LoVo (cell line): Measurements from ENCODE around the gene METAP1D.
"Not testable (repeated sequence)": the region's sequence is repeated elsewhere in the genome, so short reads cannot be mapped to it uniquely, and the experiment has no call there.

Experiments
- DNase-seq: peaks from one replicate; pipeline ENCODE4 v3.0.0-alpha.2; 2016; ENCODE audit warnings: low spot score

The METAP1D gene

GRCh38 chr2:172048508-172049503 is 49.1 kb downstream of the METAP1D start:
- DNase-seq = no peak

- no peak for DNase-seq
Observed at GRCh38 chr2:172049567-172050120, 49.9 kb downstream of the METAP1D start.

DNA sequence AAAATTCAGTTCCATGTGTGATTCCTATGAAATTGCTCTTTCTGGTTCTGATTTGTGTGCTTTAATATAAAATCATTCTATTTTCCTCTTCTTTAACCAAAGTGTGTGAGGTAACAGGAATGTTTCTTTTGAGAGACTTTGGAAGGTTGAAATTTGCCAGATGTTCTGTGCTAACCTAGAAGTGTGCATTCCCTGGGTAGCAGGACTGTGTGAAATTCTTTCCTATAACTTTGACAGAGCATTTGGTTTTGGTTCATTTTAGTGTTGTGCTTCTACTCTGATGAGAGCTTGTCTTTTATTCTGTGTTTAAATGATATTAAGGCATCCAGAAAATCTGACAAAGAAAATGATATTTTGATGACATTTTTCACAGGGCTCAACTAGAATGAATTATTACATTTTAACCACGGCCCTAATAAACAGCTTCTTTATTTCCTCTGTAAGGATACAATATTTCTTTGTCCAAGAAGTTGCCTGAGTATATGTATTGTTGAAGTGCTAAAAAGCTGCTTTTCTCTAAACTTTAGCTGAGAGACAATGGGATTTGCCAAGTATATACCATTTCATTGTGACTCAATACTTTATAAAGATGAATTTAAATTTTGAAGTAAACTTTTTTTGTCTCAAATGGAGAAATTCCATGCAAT is 50.8 kb downstream of the METAP1D start:
- DNase-seq = no peak

DNA sequence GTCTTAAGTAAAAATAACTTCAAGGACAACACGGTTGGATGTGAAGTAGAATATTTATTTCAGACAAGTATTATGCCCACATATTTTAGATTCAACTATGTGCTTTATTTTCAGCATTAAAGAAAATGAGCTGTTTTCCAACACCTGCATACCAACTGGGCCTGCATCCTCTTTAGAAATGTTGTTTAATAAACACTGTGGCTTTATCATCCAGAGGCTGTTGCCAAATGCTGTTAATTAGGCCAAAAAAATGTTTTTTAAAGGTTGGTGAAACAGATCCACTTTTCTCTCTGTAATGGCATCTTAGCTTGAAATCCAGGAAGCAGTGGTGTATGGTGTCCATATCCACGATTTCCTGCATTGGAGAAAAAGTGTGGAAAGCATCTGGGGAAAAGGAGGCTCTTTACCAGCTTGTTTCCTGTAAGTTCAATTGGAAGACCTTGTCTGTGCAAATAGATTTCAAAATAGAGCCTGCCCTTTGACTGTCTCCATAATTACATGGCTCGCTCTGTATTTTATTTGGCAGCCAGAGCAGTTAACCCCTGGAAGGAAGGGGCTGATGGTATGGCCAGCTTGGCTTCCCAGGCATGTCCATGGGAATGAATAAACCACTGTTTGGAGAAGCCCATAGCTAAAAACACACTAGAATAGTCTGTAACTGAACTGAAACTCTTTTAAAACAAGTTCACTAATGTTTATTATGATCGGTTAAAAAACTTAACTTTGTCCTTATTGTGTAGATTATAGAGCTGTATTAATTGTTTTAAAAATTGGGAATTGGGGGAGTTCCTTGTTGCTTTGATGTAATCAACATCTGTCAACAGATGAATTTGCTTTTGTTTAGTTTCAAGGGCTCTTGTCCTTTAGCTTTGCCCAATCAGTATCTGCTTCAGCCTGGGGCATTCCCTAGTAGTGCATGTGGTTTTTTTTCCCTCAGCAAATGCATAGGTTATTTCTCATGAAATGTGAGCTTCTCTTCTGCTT is 52.5 kb downstream of the METAP1D start:
- no peak for DNase-seq

DNA sequence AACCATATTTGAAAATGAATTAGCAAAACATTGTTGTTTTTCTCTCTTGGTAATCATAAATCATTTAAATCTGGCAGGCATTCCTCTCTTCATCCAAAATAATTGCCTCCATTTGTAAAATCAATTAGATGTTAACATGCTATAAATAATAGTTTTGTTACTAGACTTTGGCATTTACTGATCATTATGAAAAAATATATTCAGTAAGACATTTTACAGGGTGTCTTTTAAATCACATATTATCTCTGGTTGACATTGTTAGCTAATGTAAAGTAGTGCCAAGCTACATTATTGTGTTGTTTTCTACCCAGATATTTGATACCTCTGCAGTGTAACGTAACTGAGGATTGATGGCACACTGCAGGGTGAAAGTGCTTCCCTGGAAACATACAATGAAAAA is 53.7 kb downstream of the METAP1D start:
- DNase-seq = no peak

GRCh38 chr2:172056293-172056692 is 56.5 kb downstream of the METAP1D start:
- DNase-seq = no peak

GRCh38 chr2:172058660-172059059 is 58.9 kb downstream of the METAP1D start:
- DNase-seq = no peak

DNA sequence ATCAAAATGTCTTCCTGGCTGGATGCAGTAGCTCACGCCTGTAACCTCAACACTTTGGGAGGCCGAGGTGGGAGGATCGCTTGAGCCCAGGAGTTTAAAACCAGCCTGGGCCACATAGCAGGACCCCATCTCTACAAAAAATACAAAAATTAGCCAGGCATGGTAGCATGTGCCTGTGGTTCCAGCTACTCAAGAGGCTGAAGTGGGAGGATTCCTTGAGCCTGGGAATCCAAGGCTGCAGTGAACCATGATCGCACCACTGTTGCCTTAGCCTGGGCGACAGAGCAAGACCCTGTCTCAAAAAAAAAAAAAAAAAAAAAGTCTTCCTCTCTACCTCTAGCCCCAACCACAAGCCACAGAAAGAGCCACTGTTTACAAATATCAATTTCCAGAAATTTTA is 60.4 kb downstream of the METAP1D start:
- not testable (repeated sequence) for DNase-seq

- DNase-seq = no peak
Observed at GRCh38 chr2:172062402-172063004, 62.8 kb downstream of the METAP1D start.

DNA sequence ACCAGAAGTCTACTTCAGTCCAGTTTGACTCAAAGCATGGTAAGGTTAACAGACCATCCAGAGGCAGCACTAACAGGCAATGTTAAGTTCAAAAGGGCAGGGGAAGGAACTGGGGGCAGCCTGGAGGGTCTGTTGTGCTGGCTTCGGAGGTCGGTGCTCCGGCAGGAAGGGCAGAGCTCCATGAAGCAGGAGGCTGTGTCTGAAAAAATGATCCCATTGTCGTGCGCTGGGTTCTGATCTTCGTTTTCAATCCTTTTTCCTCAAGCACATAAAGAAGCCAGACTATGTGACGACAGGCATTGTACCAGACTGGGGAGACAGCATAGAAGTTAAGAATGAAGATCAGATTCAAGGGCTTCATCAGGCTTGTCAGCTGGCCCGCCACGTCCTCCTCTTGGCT is 63.7 kb downstream of the METAP1D start:
- DNase-seq = no peak

GRCh38 chr2:172065111-172065510 is 65.4 kb downstream of the METAP1D start:
- no peak for DNase-seq

DNA sequence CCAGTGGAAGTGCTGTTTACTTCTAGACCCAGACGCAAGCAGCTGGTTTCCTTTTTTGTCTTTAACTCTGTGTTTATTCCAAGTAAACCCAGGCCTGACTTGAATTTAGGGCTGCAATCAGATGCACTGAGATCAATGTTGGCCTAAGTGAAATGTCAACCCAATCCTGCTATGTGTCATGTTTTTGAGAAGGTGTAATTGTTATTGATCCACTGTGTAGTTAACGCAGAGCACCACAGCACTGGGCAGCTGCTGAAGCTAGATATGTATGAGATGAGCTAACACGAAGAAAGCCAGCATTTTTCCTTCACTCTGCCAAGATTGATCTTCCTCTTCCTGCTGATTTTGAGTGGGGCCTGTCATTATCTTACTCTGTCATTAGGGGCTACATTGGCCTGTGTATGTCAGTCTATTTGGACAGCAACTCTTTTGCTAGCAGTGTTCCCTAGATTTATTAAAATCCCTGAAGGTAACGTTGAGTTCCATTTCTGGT is 66.7 kb downstream of the METAP1D start:
- no peak for DNase-seq

DNA sequence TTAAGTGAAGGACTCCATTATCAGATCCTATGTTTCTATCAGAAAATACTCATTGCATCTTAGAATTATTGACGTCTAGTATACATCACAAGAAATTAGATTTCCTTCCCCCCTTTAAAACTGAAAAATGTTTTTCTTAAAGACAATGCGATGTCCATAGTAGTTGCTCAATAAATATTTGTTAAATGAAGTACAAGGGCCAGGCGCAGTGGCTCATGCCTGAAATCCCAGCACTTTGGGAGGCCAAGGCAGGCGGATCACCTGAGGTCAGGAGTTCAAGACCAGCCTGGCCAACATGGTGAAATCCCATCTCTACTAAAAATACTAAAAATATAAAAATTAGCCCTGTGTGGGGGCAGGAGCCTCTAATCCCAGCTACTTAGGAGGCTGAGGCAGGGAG is 68.2 kb downstream of the METAP1D start:
- DNase-seq = not testable (repeated sequence)

- DNase-seq = no peak
Observed at GRCh38 chr2:172070936-172071335, 71.2 kb downstream of the METAP1D start.

GRCh38 chr2:172072303-172072702 is 72.5 kb downstream of the METAP1D start:
- no peak for DNase-seq

DNA sequence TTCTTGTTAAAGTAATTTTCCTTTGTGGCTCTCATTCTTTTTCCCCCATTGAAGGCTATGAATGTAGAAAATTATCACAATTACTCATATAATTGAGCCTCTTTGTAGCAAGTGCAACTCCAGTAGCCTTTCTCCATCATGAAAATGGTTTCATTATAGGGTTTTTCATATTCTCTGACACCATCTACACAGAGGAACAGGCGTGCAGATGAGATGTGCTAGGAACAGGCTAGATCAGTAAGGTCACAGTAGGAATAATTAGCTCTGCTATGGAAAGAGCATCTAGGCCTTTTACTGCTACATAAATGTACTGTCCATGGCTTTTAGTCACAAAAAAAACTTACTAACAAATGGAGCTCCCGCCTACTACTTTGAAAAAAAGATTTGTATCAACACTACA is 73.0 kb downstream of the METAP1D start:
- DNase-seq = no peak

DNA sequence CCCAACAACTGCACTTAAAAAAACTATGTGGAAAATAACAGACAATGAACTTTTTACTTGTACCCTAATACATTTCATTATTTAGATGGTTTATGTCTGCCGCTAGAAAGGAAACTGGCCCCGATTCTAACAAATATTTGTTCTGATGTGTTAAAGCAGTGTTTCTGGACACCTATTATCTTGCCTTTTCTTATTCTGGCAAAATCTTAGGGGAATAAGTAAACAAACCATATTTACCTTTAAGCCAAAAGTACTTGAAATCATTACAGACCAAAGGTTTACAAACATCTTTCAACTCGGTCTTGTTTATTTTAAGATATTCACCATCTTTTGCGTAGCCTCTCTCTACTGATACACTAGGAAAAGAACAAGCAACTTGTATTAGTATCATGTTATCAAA is 73.8 kb downstream of the METAP1D start:
- no peak for DNase-seq

DNA sequence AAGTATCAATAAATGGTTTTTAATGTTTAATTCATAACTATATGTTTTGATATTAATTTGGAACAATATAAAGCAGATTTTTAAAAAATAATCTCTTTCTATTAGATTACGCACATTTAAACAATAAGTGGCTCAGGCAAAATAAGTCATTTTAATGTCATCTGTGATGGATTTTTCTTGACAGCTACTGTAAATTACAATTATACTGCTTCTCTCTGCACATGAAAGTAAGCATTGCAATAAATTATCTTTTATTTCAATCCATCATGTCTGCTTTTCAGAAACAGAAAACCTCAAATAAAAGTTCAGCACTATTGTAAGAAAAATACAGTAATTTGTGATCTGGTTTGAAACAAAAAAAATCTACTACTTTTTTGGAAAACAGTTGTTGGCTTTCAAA is 74.5 kb downstream of the METAP1D start:
- no peak for DNase-seq

- no peak for DNase-seq
Observed at GRCh38 chr2:172079416-172079815, 79.7 kb downstream of the METAP1D start.

- no peak for DNase-seq
Observed at GRCh38 chr2:172079838-172080640, 80.3 kb downstream of the METAP1D start.
